IMR-90 (cell line): ENCODE results near the gene MRPL4. TPM values are rescaled to one million over a fixed set of nuclear protein-coding genes. Genes with fewer than 3 reads are reported as not detected.

Experiments used
- ATAC-seq: fragments of 200-7000 bp; cut with Tn5 transposase; 2 replicates; pipeline ENCODE4 v1.9.1; 2020; ENCODE audit warnings: low read depth, mild to moderate bottlenecking, moderate library complexity
- BruUV-seq: library from RNA; stranded (reverse); fragments of 400-500 nt; replicated peaks from 2 replicates; lab custom pipeline; 2021; lab: Mats Ljungman, UMichigan
- CTCF ChIA-PET: fragments of 300-600 bp; formaldehyde crosslinking; extraction: SDS; loops from one replicate; lab custom pipeline; 2021; ENCODE audit warnings: antibody characterized with exemption; lab: Yijun Ruan, JAX
- POLR2A ChIA-PET: fragments of 300-600 bp; sonication (Branson Sonifier 250); formaldehyde crosslinking; loops from one replicate; lab custom pipeline; 2022; ENCODE audit warnings: antibody characterized with exemption; ENCODE audit not compliant: unreplicated experiment; lab: Charles Lee
- DNase-seq: peaks from one replicate; pipeline ENCODE4 v3.0.0; 2013
- H2AFZ ChIP-seq: replicated peaks from 2 replicates; pipeline ENCODE3; 2013; ENCODE audit warnings: low read length, mild to moderate bottlenecking; ENCODE audit not compliant: poor library complexity
- H2AK5ac ChIP-seq: 2 replicates; pipeline ENCODE4 v1.6.1; 2013; ENCODE audit warnings: low read depth, low read length, inconsistent platforms
- H2AK9ac ChIP-seq: replicated peaks from 2 replicates; pipeline ENCODE3; 2013; ENCODE audit warnings: mild to moderate bottlenecking, low read depth, low read length, moderate library complexity; ENCODE audit not compliant: poor library complexity
- H2BK120ac ChIP-seq: 2 replicates; pipeline ENCODE4 v1.6.1; 2013; ENCODE audit warnings: low read depth, low read length, inconsistent platforms
- H2BK15ac ChIP-seq: 3 replicates; pipeline ENCODE4 v1.6.1; 2013; ENCODE audit warnings: low read depth, low read length, inconsistent platforms
- H2BK20ac ChIP-seq: 2 replicates; pipeline ENCODE4 v1.6.1; 2013; ENCODE audit warnings: low read depth, mild to moderate bottlenecking, inconsistent platforms, low read length, moderate library complexity
- H2BK5ac ChIP-seq: 2 replicates; pipeline ENCODE4 v1.6.1; 2013; ENCODE audit warnings: mild to moderate bottlenecking, low read depth, low read length, inconsistent platforms; ENCODE audit not compliant: poor library complexity, severe bottlenecking
- H3K14ac ChIP-seq: replicated peaks from 2 replicates; pipeline ENCODE4 v1.6.1; 2013; ENCODE audit warnings: low read depth, low read length, inconsistent platforms
- H3K18ac ChIP-seq: 2 replicates; pipeline ENCODE4 v1.6.1; 2013; ENCODE audit warnings: low read depth, low read length, control low read depth
- H3K23ac ChIP-seq: 2 replicates; pipeline ENCODE4 v1.6.1; 2013; ENCODE audit warnings: low read depth, low read length, inconsistent platforms
- H3K27ac ChIP-seq: 2 replicates; pipeline ENCODE4 v1.5.1; 2013; ENCODE audit warnings: mild to moderate bottlenecking, control low read depth, low read length; ENCODE audit not compliant: insufficient read depth
- H3K27me3 ChIP-seq: 2 replicates; pipeline ENCODE4 v1.6.1; 2013; ENCODE audit warnings: low read length; ENCODE audit not compliant: control insufficient read depth, insufficient read depth
- H3K36me3 ChIP-seq: 2 replicates; pipeline ENCODE4 v1.6.1; 2013; ENCODE audit warnings: low read length, mixed read lengths; ENCODE audit not compliant: control insufficient read depth, insufficient read depth
- H3K4ac ChIP-seq: 2 replicates; pipeline ENCODE4 v1.6.1; 2013; ENCODE audit warnings: low read depth, low read length, inconsistent platforms
- H3K4me1 ChIP-seq: 2 replicates; pipeline ENCODE4 v1.6.1; 2013; ENCODE audit warnings: low read length, mixed read lengths; ENCODE audit not compliant: control insufficient read depth, insufficient read depth
- H3K4me2 ChIP-seq: 2 replicates; pipeline ENCODE4 v1.6.1; 2013; ENCODE audit warnings: low read depth, mild to moderate bottlenecking, control low read depth, low read length, moderate library complexity
- H3K4me3 ChIP-seq: 2 replicates; pipeline ENCODE4 v1.5.1; 2013; ENCODE audit warnings: low read depth, mild to moderate bottlenecking, control low read depth, low read length, moderate library complexity; ENCODE audit not compliant: insufficient read depth
- H3K56ac ChIP-seq: 2 replicates; pipeline ENCODE4 v1.6.1; 2013; ENCODE audit warnings: low read length, inconsistent platforms; ENCODE audit not compliant: insufficient read depth; ENCODE audit errors: extremely low read depth
- H3K79me1 ChIP-seq, 2 experiments: 2 replicates each; pipeline ENCODE4 v1.6.1; 2013; ENCODE audit warnings: low read length in 2 of 2, inconsistent platforms in 1 of 2, low read depth in 1 of 2
- H3K9ac ChIP-seq: 2 replicates; pipeline ENCODE4 v1.6.1; 2013; ENCODE audit warnings: low read depth, low read length, control low read depth
- H3K9me1 ChIP-seq: 2 replicates; pipeline ENCODE4 v1.6.1; 2013; ENCODE audit warnings: low read length, inconsistent platforms; ENCODE audit not compliant: insufficient read depth
- H3K9me3 ChIP-seq: 2 replicates; pipeline ENCODE4 v1.6.1; 2013; ENCODE audit warnings: low read length; ENCODE audit not compliant: control insufficient read depth, insufficient read depth
- H4K20me1 ChIP-seq: 2 replicates; pipeline ENCODE4 v1.6.1; 2013; ENCODE audit warnings: low read length, inconsistent platforms; ENCODE audit not compliant: insufficient read depth
- H4K5ac ChIP-seq: 2 replicates; pipeline ENCODE4 v1.6.1; 2013; ENCODE audit warnings: mild to moderate bottlenecking, low read depth, low read length, control low read depth
- H4K8ac ChIP-seq, 2 experiments: 2 replicates each; pipeline ENCODE4 v1.6.1; 2013; ENCODE audit warnings: low read depth in 2 of 2, low read length in 2 of 2, control low read depth in 1 of 2, inconsistent platforms in 1 of 2
- H4K91ac ChIP-seq: 2 replicates; pipeline ENCODE4 v1.6.1; 2013; ENCODE audit warnings: low read depth, low read length, inconsistent platforms; ENCODE audit not compliant: insufficient read depth
- BHLHE40 ChIP-seq: fragments of 150-350 bp; IDR thresholded peaks from 2 replicates; pipeline ENCODE4 v1.6.1; 2016; ENCODE audit warnings: mild to moderate bottlenecking, low read depth, low read length
- MAFK ChIP-seq: IDR thresholded peaks from 2 replicates; pipeline ENCODE4 v1.6.1; 2012; ENCODE audit warnings: low read depth, low read length, improper control_type of control experiment
- RFX5 ChIP-seq: IDR thresholded peaks from 2 replicates; pipeline ENCODE4 v1.8.0; 2012; ENCODE audit warnings: low read depth, mild to moderate bottlenecking, low read length, moderate library complexity
- WGBS, 2 experiments: methylation state at CpG; one replicate each; pipeline versions ENCODE4 v1.1.5 to v1.1.7; 2013; ENCODE audit warnings: missing lambda C conversion rate in 2 of 2; ENCODE audit not compliant: insufficient read length in 1 of 2; ENCODE audit errors: extremely low coverage in 2 of 2; 5-methylcytosine and 5-hydroxymethylcytosine counted together
- dilution Hi-C: fragments of 300-500 bp; cut with HindIII; formaldehyde crosslinking; loops from one replicate; pipeline ENCODE4 v1.14.3; 2018; ENCODE audit warnings: low sequenced_read_pairs; ENCODE audit not compliant: unreplicated experiment
- in situ Hi-C: fragments of 300-500 bp; cut with MboI; formaldehyde crosslinking; loops from 3 replicates; pipeline ENCODE4 v1.14.3; 2019; ENCODE audit warnings: low sequenced_read_pairs, inconsistent platforms, mixed read lengths
- intact Hi-C: fragments of 100-400 bp; cut with micrococcal nuclease; formaldehyde crosslinking; loops from 2 replicates; pipeline ENCODE4 v1.10.0; 2022
- polyA plus RNA-seq, 3 experiments: library from polyadenylated mRNA; depleted of rRNA; stranded (reverse); fragments of >200 nt; gene quantifications; 2 replicates each; pipeline ENCODE4 v1.2.3, GENCODE V29; 2012; ENCODE audit warnings: low replicate concordance in 1 of 3
- total RNA-seq: library from RNA; depleted of rRNA; stranded (reverse); fragments of >200 nt; gene quantifications from 2 replicates; pipeline ENCODE4 v1.2.3, GENCODE V29; 2012

Gene MRPL4
- total and polyA plus RNA-seq, 2 of the 4 experiments (the other 2 are of a cell fraction), result 32.8 to 108 TPM

GRCh38 chr19:10209315-10209714 lies 42.7 kb upstream of the MRPL4 start:
- intact Hi-C loops, result no loop called here
- H2AK9ac ChIP-seq, result no peak overlapping the region
- H3K36me3 ChIP-seq, result no peaks in the 10 kb centered on the region
- H3K79me1 ChIP-seq, result no peaks in the 10 kb centered on the region
- no peak overlapping the region for H3K27ac ChIP-seq
- H3K9ac ChIP-seq, result no peak overlapping the region
- CTCF ChIA-PET, result interaction anchor here (1.0 to 1.7 kb wide), 2 partner anchors 11 to 41 kb away, joined by 3 to 4 read pairs; no protein-coding TSS in a partner anchor
- TF ChIP-seq RFX5 (no peak), MAFK (0 out of 2 replicates have a peak, but pooled peaks have one; percentile 28), BHLHE40 (no peak)
- POLR2A ChIA-PET, result no interaction called here
- no peak overlapping the region for H3K14ac ChIP-seq
- no peak overlapping the region for H3K18ac ChIP-seq
- H3K4ac ChIP-seq, result no peak overlapping the region; the same call in 1 of the 2 replicates
- no peak overlapping the region for H4K5ac ChIP-seq
- H3K56ac ChIP-seq, result no peak overlapping the region
- in situ Hi-C loops, result no loop called here
- no peak overlapping the region for H2AK5ac ChIP-seq
- peak overlapping the region in 1 of 2 experiments; percentile 40; a peak in 1 of 4 replicates for H4K8ac ChIP-seq
- 57% methylated on average over 1 of the region's 4 CpGs; no CpG with 5 or more reads in 1 of the 2 experiments for WGBS, 2 experiments
- H3K23ac ChIP-seq, result peak overlapping the region; percentile 66; the same call in 1 of the 2 replicates
- H3K4me3 ChIP-seq, result no peak overlapping the region
- 0 out of 2 replicates have a peak overlapping the region, but pooled peaks have one; percentile 13 for H2BK120ac ChIP-seq
- no peak overlapping the region for H2AFZ ChIP-seq
- H3K27me3 ChIP-seq, result no peaks in the 10 kb centered on the region
- peak overlapping the region; percentile 45; the same call in 1 of the 2 replicates for H2BK20ac ChIP-seq
- no peak overlapping the region for H4K91ac ChIP-seq
- H3K9me3 ChIP-seq, result peaks cover 4% of the 10 kb centered on the region; the same call in 1 of the 2 replicates
- H2BK5ac ChIP-seq, result peak overlapping the region; percentile 50
- ATAC-seq, result peak; percentile 74
- DNase-seq, result peak; percentile 87
- dilution Hi-C loops, result no loop called here
- H3K4me2 ChIP-seq, result no peak overlapping the region
- peaks cover 7% of the 10 kb centered on the region for H3K4me1 ChIP-seq
- H4K20me1 ChIP-seq, result no peaks in the 10 kb centered on the region
- no peaks in the 10 kb centered on the region for H3K9me1 ChIP-seq
- no peak overlapping the region for H2BK15ac ChIP-seq
- no TSS peak for BruUV-seq
